Measurements from ENCODE around the gene XYLT2.

The XYLT2 gene

GRCh38 chr17:50363217-50364060 lies 17.5 kb downstream of the XYLT2 start:
- DNase-seq (ENCODE audit: low read depth in 2 of 2), result no peak

GRCh38 chr17:50364061-50364458 lies 18.1 kb downstream of the XYLT2 start:
- no peak for DNase-seq (ENCODE audit: low read depth in 2 of 2)

GRCh38 chr17:50364715-50365114 lies 18.8 kb downstream of the XYLT2 start:
- DNase-seq (ENCODE audit: low read depth in 2 of 2), result no peak

GRCh38 chr17:50365165-50365564 lies 19.2 kb downstream of the XYLT2 start:
- DNase-seq (ENCODE audit: low read depth in 2 of 2), result no peak

- DNase-seq (ENCODE audit: low read depth in 2 of 2), result no peak
Observed at GRCh38 chr17:50365649-50366393, 19.9 kb downstream of the XYLT2 start.

- no peak for DNase-seq (ENCODE audit: low read depth in 2 of 2)
Observed at GRCh38 chr17:50367401-50367800, 21.5 kb downstream of the XYLT2 start.

- no peak for DNase-seq (ENCODE audit: low read depth in 2 of 2)
Observed at GRCh38 chr17:50370052-50370451, 24.1 kb downstream of the XYLT2 start.

GRCh38 chr17:50371526-50371925 lies 25.6 kb downstream of the XYLT2 start:
- DNase-seq (ENCODE audit: low read depth in 2 of 2), result no peak

GRCh38 chr17:50372222-50372757 lies 26.4 kb downstream of the XYLT2 start:
- DNase-seq (ENCODE audit: low read depth in 2 of 2), result no peak

GRCh38 chr17:50372758-50373556 lies 27.0 kb downstream of the XYLT2 start, which contains the start of the genes EME1 and MRPL27:
Gene EME1, plus strand, starts transcription at chr17:50373229. Its CDS starts 1,980 bp downstream, at chr17:50375209.
Gene MRPL27, minus strand, starts transcription at chr17:50373184. Its CDS starts 14 bp downstream, at chr17:50373170.
- peak; percentile 64 to 75 for DNase-seq (ENCODE audit: low read depth in 2 of 2)

- DNase-seq (ENCODE audit: low read depth in 2 of 2), result no peak
Observed at GRCh38 chr17:50373705-50374104, 27.8 kb downstream of the XYLT2 start.

- no peak for DNase-seq (ENCODE audit: low read depth in 2 of 2)
Observed at GRCh38 chr17:50375858-50376538, 30.1 kb downstream of the XYLT2 start.

- no peak for DNase-seq (ENCODE audit: low read depth in 2 of 2)
Observed at GRCh38 chr17:50379351-50380132, 33.6 kb downstream of the XYLT2 start.

GRCh38 chr17:50380369-50381259 lies 34.7 kb downstream of the XYLT2 start:
- no peak for DNase-seq (ENCODE audit: low read depth in 2 of 2)

GRCh38 chr17:50381260-50381815 lies 35.4 kb downstream of the XYLT2 start:
- no peak for DNase-seq (ENCODE audit: low read depth in 2 of 2)

GRCh38 chr17:50381920-50382319 lies 36.0 kb downstream of the XYLT2 start:
- DNase-seq (ENCODE audit: low read depth in 2 of 2), result no peak

- no peak for DNase-seq (ENCODE audit: low read depth in 2 of 2)
Observed at GRCh38 chr17:50382931-50383330, 37.0 kb downstream of the XYLT2 start.

- DNase-seq (ENCODE audit: low read depth in 2 of 2), result no peak
Observed at GRCh38 chr17:50386510-50386909, 40.6 kb downstream of the XYLT2 start.

- DNase-seq (ENCODE audit: low read depth in 2 of 2), result no peak
Observed at GRCh38 chr17:50388728-50389127, 42.8 kb downstream of the XYLT2 start.
